ENCODE measurements around the gene PLOD3.

GRCh38 chr7:101197991-101198390 is 19.4 kb downstream of the PLOD3 start:
- TF ChIP-seq POLR2A (IDR thresholded peaks at IDR 0.05; ENCODE audit: borderline replicate concordance, extremely low read depth, insufficient read depth, insufficient read length) (no peak), SP1 (IDR thresholded peaks at IDR 0.05; ENCODE audit: low read depth) (no peak), SRF (IDR thresholded peaks at IDR 0.05; ENCODE audit: low read depth) (no peak), EZH2phosphoT487 (IDR thresholded peaks at IDR 0.05; ENCODE audit: borderline replicate concordance) (no peak), ZBTB33 (IDR thresholded peaks at IDR 0.05; ENCODE audit: extremely low read depth, insufficient replicate concordance, low read length) (no peak), POLR2AphosphoS5 (IDR thresholded peaks at IDR 0.05; ENCODE audit: low read depth, low read length) (no peak), CTCF (IDR thresholded peaks at IDR 0.05 in 2 of 3, conservative IDR thresholded peaks at IDR 0.05 in 1 of 3; ENCODE audit: borderline replicate concordance in 1 of 3, insufficient read depth in 1 of 3, low read depth in 2 of 3, low read length in 2 of 3) (no peak), REST (IDR thresholded peaks at IDR 0.05; ENCODE audit: low read depth) (no peak), EZH2 (IDR thresholded peaks at IDR 0.05) (no peak), ZFX (IDR thresholded peaks at IDR 0.05) (no peak), ELF1 (IDR thresholded peaks at IDR 0.05; ENCODE audit: borderline replicate concordance, low read depth) (no peak), RAD21 (IDR thresholded peaks at IDR 0.05; ENCODE audit: low read depth) (no peak)

Data from HCT116 (cell line).